IMR-90 (cell line): Measurements from ENCODE around the gene PTBP1. TPM values are rescaled to one million over a fixed set of nuclear protein-coding genes. Genes with fewer than 3 reads are reported as not detected.

Experiments used
- ATAC-seq: fragments of 200-7000 bp; cut with Tn5 transposase; 2 replicates; pipeline ENCODE4 v1.9.1; 2020; ENCODE audit warnings: low read depth, mild to moderate bottlenecking, moderate library complexity
- BruUV-seq: library from RNA; stranded (reverse); fragments of 400-500 nt; replicated peaks from 2 replicates; lab custom pipeline; 2021; lab: Mats Ljungman, UMichigan
- CTCF ChIA-PET: fragments of 300-600 bp; formaldehyde crosslinking; extraction: SDS; loops from one replicate; lab custom pipeline; 2021; ENCODE audit warnings: antibody characterized with exemption; lab: Yijun Ruan, JAX
- POLR2A ChIA-PET: fragments of 300-600 bp; sonication (Branson Sonifier 250); formaldehyde crosslinking; loops from one replicate; lab custom pipeline; 2022; ENCODE audit warnings: antibody characterized with exemption; ENCODE audit not compliant: unreplicated experiment; lab: Charles Lee
- DNase-seq: peaks from one replicate; pipeline ENCODE4 v3.0.0; 2013
- H2AFZ ChIP-seq: replicated peaks from 2 replicates; pipeline ENCODE3; 2013; ENCODE audit warnings: low read length, mild to moderate bottlenecking; ENCODE audit not compliant: poor library complexity
- H2AK5ac ChIP-seq: 2 replicates; pipeline ENCODE4 v1.6.1; 2013; ENCODE audit warnings: low read depth, low read length, inconsistent platforms
- H2AK9ac ChIP-seq: replicated peaks from 2 replicates; pipeline ENCODE3; 2013; ENCODE audit warnings: mild to moderate bottlenecking, low read depth, low read length, moderate library complexity; ENCODE audit not compliant: poor library complexity
- H2BK120ac ChIP-seq: 2 replicates; pipeline ENCODE4 v1.6.1; 2013; ENCODE audit warnings: low read depth, low read length, inconsistent platforms
- H2BK15ac ChIP-seq: 3 replicates; pipeline ENCODE4 v1.6.1; 2013; ENCODE audit warnings: low read depth, low read length, inconsistent platforms
- H2BK20ac ChIP-seq: 2 replicates; pipeline ENCODE4 v1.6.1; 2013; ENCODE audit warnings: low read depth, mild to moderate bottlenecking, inconsistent platforms, low read length, moderate library complexity
- H2BK5ac ChIP-seq: 2 replicates; pipeline ENCODE4 v1.6.1; 2013; ENCODE audit warnings: mild to moderate bottlenecking, low read depth, low read length, inconsistent platforms; ENCODE audit not compliant: poor library complexity, severe bottlenecking
- H3K14ac ChIP-seq: replicated peaks from 2 replicates; pipeline ENCODE4 v1.6.1; 2013; ENCODE audit warnings: low read depth, low read length, inconsistent platforms
- H3K18ac ChIP-seq: 2 replicates; pipeline ENCODE4 v1.6.1; 2013; ENCODE audit warnings: low read depth, low read length, control low read depth
- H3K23ac ChIP-seq: 2 replicates; pipeline ENCODE4 v1.6.1; 2013; ENCODE audit warnings: low read depth, low read length, inconsistent platforms
- H3K27ac ChIP-seq: 2 replicates; pipeline ENCODE4 v1.5.1; 2013; ENCODE audit warnings: mild to moderate bottlenecking, control low read depth, low read length; ENCODE audit not compliant: insufficient read depth
- H3K27me3 ChIP-seq: 2 replicates; pipeline ENCODE4 v1.6.1; 2013; ENCODE audit warnings: low read length; ENCODE audit not compliant: control insufficient read depth, insufficient read depth
- H3K36me3 ChIP-seq: 2 replicates; pipeline ENCODE4 v1.6.1; 2013; ENCODE audit warnings: low read length, mixed read lengths; ENCODE audit not compliant: control insufficient read depth, insufficient read depth
- H3K4ac ChIP-seq: 2 replicates; pipeline ENCODE4 v1.6.1; 2013; ENCODE audit warnings: low read depth, low read length, inconsistent platforms
- H3K4me1 ChIP-seq: 2 replicates; pipeline ENCODE4 v1.6.1; 2013; ENCODE audit warnings: low read length, mixed read lengths; ENCODE audit not compliant: control insufficient read depth, insufficient read depth
- H3K4me2 ChIP-seq: 2 replicates; pipeline ENCODE4 v1.6.1; 2013; ENCODE audit warnings: low read depth, mild to moderate bottlenecking, control low read depth, low read length, moderate library complexity
- H3K4me3 ChIP-seq: 2 replicates; pipeline ENCODE4 v1.5.1; 2013; ENCODE audit warnings: low read depth, mild to moderate bottlenecking, control low read depth, low read length, moderate library complexity; ENCODE audit not compliant: insufficient read depth
- H3K56ac ChIP-seq: 2 replicates; pipeline ENCODE4 v1.6.1; 2013; ENCODE audit warnings: low read length, inconsistent platforms; ENCODE audit not compliant: insufficient read depth; ENCODE audit errors: extremely low read depth
- H3K79me1 ChIP-seq, 2 experiments: 2 replicates each; pipeline ENCODE4 v1.6.1; 2013; ENCODE audit warnings: low read length in 2 of 2, inconsistent platforms in 1 of 2, low read depth in 1 of 2
- H3K9ac ChIP-seq: 2 replicates; pipeline ENCODE4 v1.6.1; 2013; ENCODE audit warnings: low read depth, low read length, control low read depth
- H3K9me1 ChIP-seq: 2 replicates; pipeline ENCODE4 v1.6.1; 2013; ENCODE audit warnings: low read length, inconsistent platforms; ENCODE audit not compliant: insufficient read depth
- H3K9me3 ChIP-seq: 2 replicates; pipeline ENCODE4 v1.6.1; 2013; ENCODE audit warnings: low read length; ENCODE audit not compliant: control insufficient read depth, insufficient read depth
- H4K20me1 ChIP-seq: 2 replicates; pipeline ENCODE4 v1.6.1; 2013; ENCODE audit warnings: low read length, inconsistent platforms; ENCODE audit not compliant: insufficient read depth
- H4K5ac ChIP-seq: 2 replicates; pipeline ENCODE4 v1.6.1; 2013; ENCODE audit warnings: mild to moderate bottlenecking, low read depth, low read length, control low read depth
- H4K8ac ChIP-seq, 2 experiments: 2 replicates each; pipeline ENCODE4 v1.6.1; 2013; ENCODE audit warnings: low read depth in 2 of 2, low read length in 2 of 2, control low read depth in 1 of 2, inconsistent platforms in 1 of 2
- H4K91ac ChIP-seq: 2 replicates; pipeline ENCODE4 v1.6.1; 2013; ENCODE audit warnings: low read depth, low read length, inconsistent platforms; ENCODE audit not compliant: insufficient read depth
- CEBPB ChIP-seq: IDR thresholded peaks from 2 replicates; pipeline ENCODE4 v1.6.1; 2012; ENCODE audit warnings: low read depth, low read length, improper control_type of control experiment
- CTCF ChIP-seq: conservative IDR thresholded peaks from 2 replicates; pipeline ENCODE4 v1.5.1; 2012; ENCODE audit warnings: mild to moderate bottlenecking, low read depth, low read length, improper control_type of control experiment
- ELK1 ChIP-seq: fragments of 150-350 bp; IDR thresholded peaks from 2 replicates; pipeline ENCODE4 v1.6.1; 2016; ENCODE audit warnings: low read depth, mild to moderate bottlenecking, low read length, moderate library complexity, borderline replicate concordance
- FOS ChIP-seq: fragments of 150-350 bp; IDR thresholded peaks from 2 replicates; pipeline ENCODE4 v1.6.1; 2016; ENCODE audit warnings: low read depth, low read length
- MAFK ChIP-seq: IDR thresholded peaks from 2 replicates; pipeline ENCODE4 v1.6.1; 2012; ENCODE audit warnings: low read depth, low read length, improper control_type of control experiment
- MAZ ChIP-seq: IDR thresholded peaks from 2 replicates; pipeline ENCODE4 v1.6.1; 2012; ENCODE audit warnings: low read depth, mild to moderate bottlenecking, low read length, improper control_type of control experiment, moderate library complexity, borderline replicate concordance
- MXI1 ChIP-seq: IDR thresholded peaks from 2 replicates; pipeline ENCODE4 v1.6.1; 2012; ENCODE audit warnings: low read depth, mild to moderate bottlenecking, low read length, moderate library complexity, borderline replicate concordance
- NFE2L2 ChIP-seq: fragments of 150-350 bp; IDR thresholded peaks from 2 replicates; pipeline ENCODE4 v1.6.1; 2016; ENCODE audit warnings: low read depth, mild to moderate bottlenecking, low read length
- RAD21 ChIP-seq: IDR thresholded peaks from 2 replicates; pipeline ENCODE4 v1.6.1; 2012; ENCODE audit warnings: low read length, improper control_type of control experiment
- RCOR1 ChIP-seq: IDR thresholded peaks from 2 replicates; pipeline ENCODE4 v1.6.1; 2012; ENCODE audit warnings: mild to moderate bottlenecking, low read length, improper control_type of control experiment; ENCODE audit not compliant: insufficient replicate concordance
- RFX5 ChIP-seq: IDR thresholded peaks from 2 replicates; pipeline ENCODE4 v1.8.0; 2012; ENCODE audit warnings: low read depth, mild to moderate bottlenecking, low read length, moderate library complexity
- USF2 ChIP-seq: fragments of 150-350 bp; IDR thresholded peaks from 2 replicates; pipeline ENCODE4 v1.6.1; 2017; ENCODE audit warnings: mild to moderate bottlenecking, antibody characterized with exemption, low read length, low read depth
- WGBS, 2 experiments: methylation state at CpG; one replicate each; pipeline versions ENCODE4 v1.1.5 to v1.1.7; 2013; ENCODE audit warnings: missing lambda C conversion rate in 2 of 2; ENCODE audit not compliant: insufficient read length in 1 of 2; ENCODE audit errors: extremely low coverage in 2 of 2; 5-methylcytosine and 5-hydroxymethylcytosine counted together
- dilution Hi-C: fragments of 300-500 bp; cut with HindIII; formaldehyde crosslinking; loops from one replicate; pipeline ENCODE4 v1.14.3; 2018; ENCODE audit warnings: low sequenced_read_pairs; ENCODE audit not compliant: unreplicated experiment
- in situ Hi-C: fragments of 300-500 bp; cut with MboI; formaldehyde crosslinking; loops from 3 replicates; pipeline ENCODE4 v1.14.3; 2019; ENCODE audit warnings: low sequenced_read_pairs, inconsistent platforms, mixed read lengths
- intact Hi-C: fragments of 100-400 bp; cut with micrococcal nuclease; formaldehyde crosslinking; loops from 2 replicates; pipeline ENCODE4 v1.10.0; 2022
- polyA plus RNA-seq, 3 experiments: library from polyadenylated mRNA; depleted of rRNA; stranded (reverse); fragments of >200 nt; gene quantifications; 2 replicates each; pipeline ENCODE4 v1.2.3, GENCODE V29; 2012; ENCODE audit warnings: low replicate concordance in 1 of 3
- total RNA-seq: library from RNA; depleted of rRNA; stranded (reverse); fragments of >200 nt; gene quantifications from 2 replicates; pipeline ENCODE4 v1.2.3, GENCODE V29; 2012

Gene PTBP1
- total and polyA plus RNA-seq, 2 of the 4 experiments (the other 2 are of a cell fraction), result 146 to 269 TPM

- no peak overlapping the region for H3K4me2 ChIP-seq
- H3K36me3 ChIP-seq, result peaks cover 6% of the 10 kb centered on the region; the same call in 1 of the 2 replicates
- CTCF ChIA-PET, result no interaction called here
- dilution Hi-C loops, result no loop called here
- H3K14ac ChIP-seq, result no peak overlapping the region
- intact Hi-C loops, result no loop called here
- H4K20me1 ChIP-seq, result 0 out of 2 replicates have a peak, but pooled peaks cover 3% of the 10 kb centered on the region
- H3K4me3 ChIP-seq, result no peak overlapping the region
- no peak overlapping the region for H2BK5ac ChIP-seq
- no peak overlapping the region for H3K27ac ChIP-seq
- 92% methylated on average over 5 of the region's 14 CpGs; no CpG with 5 or more reads in 1 of the 2 experiments for WGBS, 2 experiments
- H4K91ac ChIP-seq, result no peak overlapping the region
- no peak overlapping the region for H4K5ac ChIP-seq
- POLR2A ChIA-PET, result no interaction called here
- no peak for ATAC-seq
- no peak overlapping the region for H2BK120ac ChIP-seq
- H4K8ac ChIP-seq, result no peak overlapping the region
- H3K4me1 ChIP-seq, result peaks cover 15% of the 10 kb centered on the region
- no peaks in the 10 kb centered on the region for H3K27me3 ChIP-seq
- H3K79me1 ChIP-seq, result no peaks in the 10 kb centered on the region
- H2BK15ac ChIP-seq, result no peak overlapping the region
- peaks cover 22% of the 10 kb centered on the region for H3K9me3 ChIP-seq
- H2BK20ac ChIP-seq, result no peak overlapping the region
- no peak overlapping the region for H3K4ac ChIP-seq
- H3K18ac ChIP-seq, result no peak overlapping the region
- no peak overlapping the region for H2AK5ac ChIP-seq
- no peak overlapping the region for H2AK9ac ChIP-seq
- H3K9me1 ChIP-seq, result peaks cover 7% of the 10 kb centered on the region; the same call in 1 of the 2 replicates
- TF ChIP-seq MAZ (no peak), NFE2L2 (no peak), FOS (no peak), RCOR1 (no peak), RAD21 (no peak), MXI1 (no peak), MAFK (no peak), ELK1 (no peak), USF2 (no peak), RFX5 (no peak), CEBPB (no peak), CTCF (no peak)
- in situ Hi-C loops, result no loop called here
- DNase-seq, result no peak
- H3K56ac ChIP-seq, result no peak overlapping the region
- no peak overlapping the region for H2AFZ ChIP-seq
- no TSS peak for BruUV-seq
- H3K23ac ChIP-seq, result no peak overlapping the region
- H3K9ac ChIP-seq, result no peak overlapping the region
Observed at GRCh38 chr19:749811-750210, 47.4 kb upstream of the PTBP1 start.
